HS-27A (cell line): ENCODE results near the gene POLG.

Experiments
- DNase-seq: peaks from one replicate; pipeline ENCODE4 v3.0.0-alpha.2; 2012; ENCODE audit warnings: low read depth, missing footprints

Gene POLG

GRCh38 chr15:89370120-89370977 lies 35.7 kb upstream of the POLG start:
- DNase-seq = no peak

- DNase-seq = no peak
Observed at GRCh38 chr15:89369341-89369947, 34.8 kb upstream of the POLG start.

GRCh38 chr15:89368566-89369223 lies 34.1 kb upstream of the POLG start:
- DNase-seq = no peak

- DNase-seq = no peak
Observed at GRCh38 chr15:89367485-89368451, 33.1 kb upstream of the POLG start.

GRCh38 chr15:89366656-89367393 lies 32.2 kb upstream of the POLG start:
- DNase-seq = no peak

DNA sequence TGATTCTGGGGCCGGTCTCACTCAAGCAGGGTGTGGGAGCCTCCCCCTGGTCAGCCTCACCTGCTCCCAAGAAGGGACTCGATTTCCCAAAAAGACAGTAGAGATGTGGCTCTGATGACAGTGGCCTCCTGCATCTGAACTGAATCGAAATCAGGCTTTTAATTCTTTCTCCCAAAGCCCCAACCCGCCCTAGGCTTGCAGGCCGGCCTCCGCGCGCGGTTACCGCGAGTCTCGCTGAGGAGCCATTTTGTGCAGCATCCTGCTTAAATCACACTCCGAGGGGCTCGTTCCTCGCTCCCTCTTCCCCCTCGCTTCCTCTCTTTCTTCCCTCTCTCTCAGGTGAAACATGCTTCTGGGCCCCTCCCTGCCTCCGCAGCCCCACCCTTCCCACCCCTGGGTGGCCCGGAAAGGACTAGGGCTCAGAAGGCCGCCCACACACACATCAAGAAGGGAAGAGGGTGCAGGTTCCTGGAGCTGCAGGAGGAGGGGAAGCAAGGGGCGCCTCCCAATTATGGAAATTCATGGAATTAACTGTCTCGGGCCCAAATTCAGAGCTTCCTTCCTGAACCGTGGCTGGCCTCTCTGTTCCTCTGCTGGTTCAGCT lies 30.9 kb upstream of the POLG start:
- DNase-seq = no peak

DNA sequence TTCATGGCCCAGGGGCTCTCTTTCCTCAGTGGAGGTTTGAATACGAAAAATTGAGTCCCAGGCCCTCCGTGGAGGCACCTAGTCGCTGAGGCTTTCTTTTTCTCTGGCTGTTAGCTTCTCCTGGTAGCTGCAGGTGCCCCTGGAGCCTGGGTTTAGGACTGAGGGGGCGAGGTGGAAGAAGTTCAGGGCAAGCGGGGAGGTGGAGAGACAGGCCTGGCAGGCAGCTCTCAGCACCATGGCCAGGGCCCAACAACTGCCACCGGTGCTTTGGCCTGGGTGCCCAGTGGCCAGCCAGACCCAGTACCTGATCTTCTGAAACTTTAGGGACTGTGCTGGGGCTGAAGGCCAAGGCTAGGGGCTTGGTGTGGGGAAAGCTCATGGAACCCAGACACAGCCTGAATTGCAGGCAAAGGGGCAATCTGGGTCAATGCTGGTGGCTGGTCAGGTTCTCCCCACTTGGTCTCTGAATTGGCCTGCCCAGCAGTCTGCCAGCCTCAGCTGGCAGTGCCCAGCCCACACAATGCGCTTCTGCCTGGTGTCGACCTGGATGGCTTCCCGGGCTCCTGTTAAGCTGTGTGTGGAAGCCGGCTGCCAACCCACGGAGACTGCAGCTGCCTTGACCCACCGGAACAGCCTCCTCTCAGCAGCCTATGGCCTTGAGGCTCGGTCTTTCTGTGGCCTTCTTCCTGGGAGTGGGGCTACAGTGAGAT lies 30.3 kb upstream of the POLG start:
- DNase-seq = no peak

GRCh38 chr15:89364341-89364740 lies 29.7 kb upstream of the POLG start:
- DNase-seq = no peak

GRCh38 chr15:89363770-89364169 lies 29.1 kb upstream of the POLG start:
- no peak for DNase-seq

- no peak for DNase-seq
Observed at GRCh38 chr15:89363133-89363532, 28.5 kb upstream of the POLG start.

DNA sequence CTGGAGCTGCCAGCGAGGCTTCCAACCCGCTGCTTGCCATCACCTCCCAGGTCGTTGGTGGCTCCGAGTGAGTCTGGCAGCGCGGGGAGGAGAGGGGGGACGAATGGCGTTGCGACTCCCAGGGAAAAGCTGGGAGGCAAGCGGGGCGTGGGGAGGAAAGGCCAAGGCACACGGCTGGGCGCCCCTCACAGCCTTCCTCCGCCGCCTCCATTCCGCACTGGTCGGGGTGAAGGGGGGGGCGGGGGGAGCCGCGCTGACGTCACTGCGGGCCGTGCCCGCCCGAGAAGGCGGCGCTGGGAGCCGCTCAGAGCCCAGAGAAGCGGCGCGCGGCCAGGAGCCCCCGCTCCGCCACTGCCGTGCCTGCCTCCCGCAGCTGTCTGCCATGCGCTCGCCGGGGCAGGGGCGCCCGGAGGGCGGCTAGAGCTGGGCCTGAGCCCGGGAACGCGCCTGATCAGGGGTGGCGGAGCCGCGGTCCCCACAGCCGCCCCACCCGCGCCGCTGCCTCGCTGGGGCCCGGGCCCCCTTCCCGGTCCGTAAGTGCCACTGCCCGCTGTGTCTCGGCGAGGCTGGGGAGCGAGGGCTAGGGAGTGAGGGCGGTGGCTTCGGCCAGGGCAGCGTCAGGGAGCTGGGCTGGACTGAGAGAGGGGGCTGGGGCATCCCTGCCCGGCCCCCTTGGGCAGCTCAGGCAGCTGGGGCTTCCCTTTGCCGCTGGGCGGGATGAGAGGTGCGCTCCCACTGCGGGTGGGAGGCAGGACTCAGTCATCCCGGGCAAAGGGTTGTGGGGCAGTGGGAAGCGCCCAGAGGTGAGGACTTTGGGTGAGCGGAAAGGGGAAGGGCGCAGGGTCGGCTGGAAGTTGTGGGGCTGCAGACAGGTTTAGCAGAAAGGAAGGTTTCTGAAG lies 27.8 kb upstream of the POLG start:
- no peak for DNase-seq

- no peak for DNase-seq
Observed at GRCh38 chr15:89361451-89362202, 27.0 kb upstream of the POLG start.

- DNase-seq = no peak
Observed at GRCh38 chr15:89360294-89360971, 25.8 kb upstream of the POLG start.

DNA sequence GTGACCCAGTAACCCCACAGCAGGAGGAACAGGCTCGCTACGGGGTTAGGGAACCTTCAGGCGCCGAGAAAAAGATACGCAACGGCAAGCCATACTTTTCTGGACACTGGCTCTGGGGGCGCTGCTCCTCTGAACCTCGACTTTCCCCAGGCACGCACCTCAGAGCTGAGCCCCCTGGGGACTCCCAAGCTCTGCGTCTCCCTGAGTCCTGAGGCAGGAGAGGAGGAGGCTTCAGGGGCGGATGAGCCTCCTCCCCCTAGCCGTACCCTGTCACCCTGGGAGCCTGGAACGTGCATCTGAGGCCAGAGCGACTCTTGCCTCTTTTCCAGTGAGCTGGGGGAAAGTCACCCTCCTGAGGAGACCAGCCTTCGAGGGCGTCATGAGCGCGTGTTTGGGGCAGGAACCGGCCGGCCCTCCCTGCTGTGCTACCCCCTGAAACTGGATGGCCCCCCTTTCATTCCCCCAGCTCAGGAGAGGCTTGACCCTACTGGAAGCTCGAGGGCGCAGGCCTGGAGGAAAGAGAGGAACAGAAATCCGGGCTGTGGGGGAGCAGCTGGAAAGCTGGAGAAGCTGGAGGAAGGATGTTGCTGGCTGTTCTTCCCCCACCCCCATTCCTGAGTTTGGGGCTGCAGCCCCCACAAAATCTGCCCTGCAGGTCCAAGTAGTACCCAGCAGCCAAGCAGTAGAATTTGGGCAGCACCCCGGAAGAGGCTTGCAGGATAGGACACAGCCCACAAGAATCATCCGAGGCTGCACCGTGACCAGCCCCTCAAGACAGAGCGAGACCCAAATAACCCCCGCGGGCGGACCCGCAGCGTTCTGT lies 25.1 kb upstream of the POLG start:
- DNase-seq = no peak

DNA sequence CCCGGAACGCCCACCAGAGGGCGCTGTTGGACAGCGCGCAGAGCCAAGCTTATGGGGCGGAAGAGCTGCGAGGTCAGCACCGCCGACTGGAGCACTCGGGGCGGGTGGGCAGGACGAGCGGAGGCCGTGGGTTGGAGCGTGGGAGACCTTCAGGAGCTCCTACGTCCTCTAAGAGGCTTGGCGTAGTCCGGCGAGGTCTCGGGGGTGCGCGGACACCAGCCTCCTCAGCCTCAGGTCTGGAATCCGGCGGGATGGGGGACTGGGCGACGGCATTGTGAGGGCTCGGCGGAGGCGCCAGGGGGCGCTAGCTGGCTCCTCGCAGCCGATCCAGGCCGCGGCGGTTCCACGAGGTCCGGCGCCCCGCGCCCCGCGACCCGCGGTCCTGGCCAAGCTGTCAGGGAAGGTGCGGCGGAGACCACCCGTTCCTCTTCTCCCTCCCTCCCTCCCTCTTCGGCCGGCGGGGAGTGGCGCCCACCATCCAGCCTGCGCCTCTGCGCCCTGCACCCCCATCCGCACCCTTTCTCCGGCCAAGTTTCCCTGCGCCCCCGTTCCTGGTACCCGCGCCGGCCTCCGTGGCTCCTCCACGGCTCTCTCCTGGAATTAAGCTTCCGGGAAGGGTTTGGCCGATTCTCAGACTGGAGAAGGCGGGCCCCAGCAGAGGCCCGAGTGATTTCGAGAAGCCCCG lies 24.3 kb upstream of the POLG start:
- peak; percentile 64 for DNase-seq

DNA sequence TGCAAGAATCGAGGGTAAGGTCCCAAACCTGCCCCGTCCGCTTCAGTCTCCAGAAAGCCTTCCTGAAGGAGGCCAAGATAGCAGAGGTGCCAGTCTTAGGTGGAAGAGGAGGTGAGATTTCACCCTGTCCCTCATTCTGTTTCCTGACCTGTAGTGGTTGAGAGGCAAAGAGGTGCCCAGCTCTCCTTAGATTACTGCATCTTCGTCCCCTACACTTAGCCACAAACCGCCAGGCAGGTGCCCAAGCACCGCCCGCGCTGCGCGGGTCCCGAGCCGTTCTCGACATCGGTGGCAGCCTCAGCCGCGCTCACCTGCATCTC lies 23.8 kb upstream of the POLG start:
- DNase-seq = no peak
